Transverse colon (tissue), 3 donors: ENCODE data around the gene C17orf100.

Experiments
- CTCF ChIP-seq, 5 experiments: fragments of 200-600 bp in 3 of 5; fragments of 450-650 bp in 2 of 5; sonication (generic) in 3 of 5; IDR thresholded peaks; 1 replicate in 2 of 5; 2 replicates in 3 of 5; pipeline ENCODE4 v1.5.1; 2016 to 2017; ENCODE audit warnings: antibody characterized with exemption in 5 of 5, inconsistent platforms in 3 of 5, mild to moderate bottlenecking in 2 of 5, moderate library complexity in 1 of 5
- EP300 ChIP-seq: sonication (generic); formaldehyde crosslinking; IDR thresholded peaks from one replicate; pipeline ENCODE4 v1.6.1; 2017; ENCODE audit warnings: antibody characterized with exemption, low read depth

GRCh38 chr17:6683730-6684459 lies 32.3 kb downstream of the C17orf100 start:
- no peak for TF ChIP-seq CTCF (IDR thresholded peaks at IDR 0.05)
- no peak for TF ChIP-seq EP300
